HG02981 (cell line): ENCODE data around the gene C9orf43.

Source experiments
- ATAC-seq: cut with Tn5 transposase; IDR thresholded peaks from one replicate; pipeline ENCODE4 v1.9.1; 2021; ENCODE audit warnings: mild to moderate bottlenecking, moderate library complexity; ENCODE audit not compliant: unreplicated experiment

Gene C9orf43

DNA sequence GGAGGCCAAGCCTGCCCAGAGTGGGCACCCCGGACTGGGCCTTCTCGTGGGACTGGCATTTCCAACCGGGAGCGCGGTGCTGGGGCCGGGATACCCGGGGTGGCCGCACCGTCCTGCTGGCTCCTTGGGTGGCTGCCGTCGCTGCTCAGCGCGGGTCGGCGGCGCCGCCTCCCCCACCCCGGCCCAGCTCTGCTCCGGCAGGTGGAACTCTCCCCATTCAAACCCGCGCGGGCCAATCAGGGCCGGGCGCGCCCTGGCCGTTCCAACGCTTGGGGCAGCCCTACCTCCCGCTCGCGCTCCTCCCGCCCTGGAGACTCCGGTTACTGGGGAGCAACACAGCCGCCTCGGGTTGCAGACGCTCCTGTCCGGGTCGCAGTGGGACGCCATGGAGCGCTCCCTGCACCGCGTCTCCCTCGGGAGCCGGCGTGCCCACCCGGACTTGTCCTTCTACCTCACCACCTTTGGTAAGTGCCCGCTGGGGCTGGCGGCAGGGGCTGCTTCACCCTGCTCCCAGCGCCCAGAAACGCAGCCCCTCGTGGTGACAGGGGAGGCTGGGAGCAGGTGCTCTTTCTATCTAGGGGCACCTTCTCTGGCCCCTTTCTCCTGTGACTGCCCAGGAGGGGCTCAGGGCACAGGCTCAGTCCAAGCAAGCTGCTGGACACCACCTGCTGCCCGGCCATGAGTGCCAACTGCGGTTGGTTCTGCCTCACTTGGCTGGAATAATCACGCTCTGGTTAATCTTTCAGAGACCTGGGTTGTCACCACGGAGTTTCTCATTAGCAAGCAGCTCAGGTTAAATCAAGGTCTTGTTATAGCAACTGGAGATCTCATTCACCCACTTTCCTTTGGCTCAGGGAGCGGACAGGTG lies 53.1 kb downstream of the C9orf43 start, which contains the start of gene RGS3:
TSS of gene RGS3 (plus strand) at position 310 of the 868 bp plus-strand sequence. CDS start at position 386, 76 bp downstream.
- no peak for ATAC-seq

DNA sequence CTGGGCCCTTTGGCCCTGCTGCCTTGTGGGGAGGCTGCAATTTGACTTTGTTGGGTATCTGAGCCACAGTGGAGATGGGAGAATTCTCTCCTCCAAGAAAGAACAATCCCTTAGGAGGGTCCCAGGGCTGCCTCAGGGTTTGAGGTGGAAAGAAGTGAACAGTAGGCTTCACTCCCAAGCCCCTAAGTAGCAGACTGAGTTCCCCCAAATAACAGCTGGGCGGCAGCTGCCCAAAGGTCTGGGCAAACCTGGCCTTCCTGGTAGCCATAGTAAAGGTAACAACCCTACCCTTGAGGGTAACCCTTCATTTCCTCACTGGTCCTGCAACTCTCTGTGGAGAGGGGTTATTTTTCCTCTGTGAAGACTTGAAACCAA lies 53.7 kb downstream of the C9orf43 start:
- no peak for ATAC-seq

- no peak for ATAC-seq
Observed at GRCh38 chr9:113465599-113466140, 55.1 kb downstream of the C9orf43 start.

DNA sequence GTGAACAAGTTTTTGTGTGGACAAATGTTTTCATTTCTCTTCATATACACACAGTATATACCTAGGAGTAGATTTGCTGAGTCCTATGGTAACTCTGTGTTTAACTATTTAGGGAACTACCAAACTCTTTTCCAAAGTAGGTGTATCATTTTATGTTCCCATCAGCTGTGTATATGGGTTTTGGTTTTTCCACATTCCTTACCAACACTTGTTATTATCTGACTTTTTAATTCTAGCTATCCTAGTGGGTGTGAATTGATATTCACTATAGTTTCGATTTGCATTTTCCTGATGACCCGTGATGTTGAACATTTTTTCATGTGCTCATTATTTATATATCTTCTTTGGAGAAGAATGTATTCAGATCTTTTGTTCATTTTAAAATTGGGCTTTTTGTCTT lies 56.6 kb downstream of the C9orf43 start:
- ATAC-seq: no peak

DNA sequence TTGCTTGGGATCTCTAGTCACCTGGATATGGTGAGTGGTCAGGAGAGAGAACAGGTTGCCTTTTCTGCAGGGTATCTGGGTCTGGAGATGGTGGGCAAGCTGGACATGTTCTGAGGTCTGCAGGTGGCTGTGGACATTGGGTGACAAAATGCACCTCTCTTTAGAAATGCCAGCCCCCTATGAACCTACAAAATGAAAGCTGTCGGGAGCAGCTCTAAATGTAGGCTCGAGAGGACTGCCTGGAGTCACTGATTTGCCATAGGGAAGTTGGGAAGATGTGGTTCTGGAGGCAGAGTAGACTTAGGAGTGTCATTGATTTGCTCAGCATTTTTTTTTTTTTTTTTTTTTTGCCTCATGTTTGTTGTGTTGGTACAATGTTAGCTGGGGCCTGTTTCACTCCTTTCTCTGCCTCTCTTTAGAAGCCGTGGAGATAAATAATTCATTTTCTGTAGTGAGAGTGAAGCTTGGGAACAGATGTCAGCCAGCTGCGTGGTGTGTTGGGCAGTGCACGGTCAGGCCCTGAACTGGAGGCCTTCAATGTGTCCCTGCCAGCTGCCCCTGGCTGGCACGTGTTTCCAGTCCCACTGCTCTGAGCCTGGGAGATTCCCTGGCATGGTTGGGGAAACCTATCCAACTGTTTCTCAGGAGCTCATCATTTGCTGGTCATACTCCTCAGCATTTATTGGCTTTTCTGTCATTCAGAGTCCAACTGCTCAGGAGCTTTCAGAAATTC lies 58.3 kb downstream of the C9orf43 start:
- ATAC-seq: no peak

DNA sequence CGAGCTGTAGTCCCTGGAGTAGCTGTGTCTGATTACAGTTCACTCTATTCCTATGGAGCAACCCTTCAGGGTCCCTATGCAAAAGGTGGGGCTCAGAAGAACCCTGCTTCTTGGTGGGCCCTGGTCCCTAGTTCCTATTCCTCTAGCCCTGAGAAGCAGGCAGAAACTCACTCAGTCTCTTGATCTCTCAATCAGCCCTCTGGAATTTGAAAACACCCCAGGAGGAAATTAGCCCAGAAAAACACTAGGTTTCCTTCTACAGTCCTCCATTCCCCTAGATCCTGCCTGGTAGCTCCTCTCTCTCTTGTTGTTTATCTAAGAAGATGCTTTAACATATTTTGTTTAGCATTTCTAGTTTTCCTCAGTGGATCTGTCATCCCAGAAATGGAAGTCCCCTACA lies 60.6 kb downstream of the C9orf43 start:
- no peak for ATAC-seq

DNA sequence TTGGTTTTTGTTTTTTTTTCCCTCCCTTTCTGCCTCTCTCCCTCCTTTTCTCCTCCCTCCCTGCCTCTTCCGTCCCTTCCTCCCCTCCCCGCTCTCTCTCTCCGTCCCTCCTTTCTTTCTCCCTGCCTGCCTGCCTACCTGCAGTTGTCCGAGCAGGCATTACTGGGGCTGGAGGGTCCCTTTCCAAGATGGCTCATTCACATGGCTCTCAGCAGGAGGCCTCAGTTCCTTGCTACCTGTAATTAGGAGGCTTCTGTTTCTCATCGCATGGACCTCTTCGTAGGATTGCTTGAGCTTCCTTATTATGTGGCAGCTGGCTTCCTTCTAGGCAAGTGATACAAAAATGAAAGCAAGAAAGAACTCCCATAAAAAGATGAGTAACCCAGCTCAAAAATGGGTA lies 61.0 kb downstream of the C9orf43 start:
- ATAC-seq: no peak

DNA sequence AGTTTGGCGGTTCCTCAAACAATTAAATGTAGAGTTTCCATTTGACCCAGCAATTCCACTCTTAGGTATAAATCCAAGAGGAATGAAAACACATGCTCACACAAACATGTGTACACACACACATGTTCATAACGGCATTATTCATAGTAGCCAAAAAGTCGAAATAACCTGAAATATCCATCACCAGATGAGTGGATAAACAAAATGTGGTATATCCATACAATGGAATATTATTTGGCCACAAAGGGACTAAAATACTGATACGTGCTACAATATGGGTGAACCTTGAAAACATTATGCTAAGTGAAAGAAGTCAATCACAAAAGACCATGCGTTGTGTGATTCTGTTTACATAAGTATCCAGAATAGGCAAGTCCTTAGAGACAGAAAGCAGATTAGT lies 61.7 kb downstream of the C9orf43 start:
- ATAC-seq: no peak

- ATAC-seq: no peak
Observed at GRCh38 chr9:113474360-113475028, 63.9 kb downstream of the C9orf43 start.

- ATAC-seq: no peak
Observed at GRCh38 chr9:113475031-113475430, 64.5 kb downstream of the C9orf43 start.

DNA sequence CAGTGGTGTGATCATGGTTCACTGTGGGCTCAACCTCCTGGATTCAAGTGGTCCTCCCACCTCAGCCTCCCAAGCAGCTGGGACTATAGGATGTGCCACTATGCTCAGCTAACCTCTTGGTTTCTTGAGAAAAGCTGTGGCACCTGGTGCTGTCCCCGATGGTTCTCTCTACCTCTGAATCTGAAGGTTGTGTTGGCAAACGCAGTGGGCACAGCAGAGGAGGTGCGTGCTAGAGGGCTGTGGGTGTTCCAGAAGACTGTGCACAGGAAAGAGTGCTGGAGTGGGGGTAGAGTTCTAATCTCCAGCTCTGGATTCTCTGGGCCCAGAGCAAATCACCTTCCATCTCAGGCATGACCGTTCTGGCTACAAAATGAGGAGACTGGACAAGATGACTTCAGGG lies 65.4 kb downstream of the C9orf43 start:
- no peak for ATAC-seq

GRCh38 chr9:113476511-113476916 lies 66.0 kb downstream of the C9orf43 start:
- no peak for ATAC-seq

DNA sequence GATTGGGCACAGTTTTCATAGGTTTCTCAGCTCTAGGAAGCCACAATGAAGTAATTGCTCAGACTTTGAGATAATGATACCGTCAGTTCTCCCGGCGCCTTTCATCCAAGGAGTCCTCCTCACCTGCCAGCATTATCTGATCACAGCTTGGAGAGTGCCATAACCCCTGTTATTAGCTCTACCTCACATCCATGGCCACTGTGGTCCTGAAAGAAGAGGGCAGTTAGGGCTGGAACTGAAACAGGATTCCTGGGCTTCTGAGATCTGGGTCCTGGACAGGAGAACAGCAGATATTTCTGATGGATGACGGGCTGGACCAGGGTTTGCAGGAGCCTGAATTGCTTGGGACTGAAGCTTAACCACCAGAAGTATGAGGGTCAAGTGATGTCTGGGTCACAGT lies 66.5 kb downstream of the C9orf43 start:
- ATAC-seq: no peak

- no peak for ATAC-seq
Observed at GRCh38 chr9:113477661-113478060, 67.1 kb downstream of the C9orf43 start.

GRCh38 chr9:113479174-113479621 lies 68.7 kb downstream of the C9orf43 start:
- no peak for ATAC-seq
